Uterus (tissue), 2 donors: ENCODE data around the gene TARDBP.

Experiments used
- POLR2A ChIP-seq, 2 donors: fragments of 450-650 bp; IDR thresholded peaks; one replicate each; pipeline ENCODE4 v1.6.1; 2016; ENCODE audit warnings: antibody characterized with exemption in 2 of 2, mild to moderate bottlenecking in 1 of 2, moderate library complexity in 1 of 2
- TF ChIP-seq, protein P1 (sequence below), 4 experiments: fragments of 200-600 bp in 2 of 4; fragments of 450-650 bp in 2 of 4; sonication (generic) in 2 of 4; IDR thresholded peaks; one replicate each; pipeline ENCODE4 v1.5.1; 2016 to 2019; ENCODE audit warnings: antibody characterized with exemption in 4 of 4, mild to moderate bottlenecking in 2 of 4, moderate library complexity in 1 of 4

DNA sequence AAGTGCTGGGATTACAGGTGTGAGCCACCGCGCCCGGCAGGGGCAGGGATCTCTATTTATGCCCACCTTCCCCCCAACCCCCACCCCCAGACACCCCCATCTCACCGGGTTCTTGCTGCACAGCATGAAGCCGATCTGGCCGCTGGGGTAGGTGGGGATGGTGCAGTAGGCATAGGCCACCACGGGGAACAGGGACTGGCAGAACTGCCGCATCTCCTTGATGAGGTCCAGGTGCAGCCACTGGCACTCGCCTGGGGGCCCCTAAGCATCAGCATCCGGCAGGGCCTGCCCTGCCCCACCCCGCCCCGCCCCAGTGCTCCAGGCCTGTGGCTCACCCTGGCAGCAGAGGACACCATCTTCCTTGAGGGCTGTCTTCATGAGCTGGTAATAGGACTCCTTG, 43.2 kb downstream of the TARDBP start:
- TF ChIP-seq, protein P1, sequence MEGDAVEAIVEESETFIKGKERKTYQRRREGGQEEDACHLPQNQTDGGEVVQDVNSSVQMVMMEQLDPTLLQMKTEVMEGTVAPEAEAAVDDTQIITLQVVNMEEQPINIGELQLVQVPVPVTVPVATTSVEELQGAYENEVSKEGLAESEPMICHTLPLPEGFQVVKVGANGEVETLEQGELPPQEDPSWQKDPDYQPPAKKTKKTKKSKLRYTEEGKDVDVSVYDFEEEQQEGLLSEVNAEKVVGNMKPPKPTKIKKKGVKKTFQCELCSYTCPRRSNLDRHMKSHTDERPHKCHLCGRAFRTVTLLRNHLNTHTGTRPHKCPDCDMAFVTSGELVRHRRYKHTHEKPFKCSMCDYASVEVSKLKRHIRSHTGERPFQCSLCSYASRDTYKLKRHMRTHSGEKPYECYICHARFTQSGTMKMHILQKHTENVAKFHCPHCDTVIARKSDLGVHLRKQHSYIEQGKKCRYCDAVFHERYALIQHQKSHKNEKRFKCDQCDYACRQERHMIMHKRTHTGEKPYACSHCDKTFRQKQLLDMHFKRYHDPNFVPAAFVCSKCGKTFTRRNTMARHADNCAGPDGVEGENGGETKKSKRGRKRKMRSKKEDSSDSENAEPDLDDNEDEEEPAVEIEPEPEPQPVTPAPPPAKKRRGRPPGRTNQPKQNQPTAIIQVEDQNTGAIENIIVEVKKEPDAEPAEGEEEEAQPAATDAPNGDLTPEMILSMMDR (IDR thresholded peaks at IDR 0.05) = no peak
- TF ChIP-seq POLR2A (IDR thresholded peaks at IDR 0.05) = no peak
